GM21423 (cell line): ENCODE results near the gene AGBL4.
"Not testable (repeated sequence)": the region's sequence is repeated elsewhere in the genome, so short reads cannot be mapped to it uniquely, and the experiment has no call there.

Source experiments
- ATAC-seq: cut with Tn5 transposase; IDR thresholded peaks from one replicate; pipeline ENCODE4 v1.9.1; 2021; ENCODE audit warnings: mild to moderate bottlenecking, moderate library complexity; ENCODE audit not compliant: unreplicated experiment

AGBL4 gene

DNA sequence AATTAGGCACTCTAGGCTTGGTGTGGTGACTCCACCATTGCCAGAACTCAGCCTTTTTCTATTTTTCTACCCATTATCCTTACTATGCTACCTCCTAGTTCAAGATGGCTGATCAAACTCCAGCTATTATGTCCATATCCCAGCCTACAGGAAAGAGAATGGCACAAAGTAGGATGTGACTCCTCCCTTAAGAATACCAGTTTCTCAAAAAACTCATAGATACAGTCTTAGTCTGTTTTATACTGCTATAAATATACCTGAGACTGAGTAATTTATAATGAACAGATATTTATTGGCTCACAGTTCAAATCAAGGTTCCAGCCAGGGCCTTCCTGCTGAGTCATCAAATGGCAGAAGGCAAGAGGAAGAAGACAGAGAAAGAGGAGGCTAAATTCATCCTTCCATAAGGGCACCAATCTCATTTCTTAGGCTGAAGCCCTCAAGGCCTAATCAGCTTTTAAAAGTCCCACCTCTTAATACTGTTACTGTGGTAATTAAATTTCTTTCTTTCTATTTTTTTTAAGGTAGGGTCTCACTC is 704.3 kb downstream of the AGBL4 start:
- no peak for ATAC-seq

DNA sequence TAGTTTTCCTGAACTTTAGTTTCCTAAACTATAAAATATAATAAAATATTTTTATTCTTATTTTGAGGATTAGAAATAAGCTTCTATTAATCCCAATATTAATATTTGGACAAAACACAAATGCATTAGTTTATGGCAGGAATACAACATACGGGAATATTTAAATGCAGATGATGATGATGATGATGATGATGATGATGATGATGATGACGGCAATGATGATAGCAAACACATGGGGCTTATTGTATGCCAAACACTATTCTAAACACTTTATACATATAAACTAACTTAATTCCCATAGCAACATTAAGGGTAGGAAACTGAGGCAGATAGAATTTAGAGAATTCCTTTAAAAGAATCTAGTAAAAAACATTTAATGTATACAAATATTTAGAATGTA is 705.5 kb downstream of the AGBL4 start:
- ATAC-seq = no peak

DNA sequence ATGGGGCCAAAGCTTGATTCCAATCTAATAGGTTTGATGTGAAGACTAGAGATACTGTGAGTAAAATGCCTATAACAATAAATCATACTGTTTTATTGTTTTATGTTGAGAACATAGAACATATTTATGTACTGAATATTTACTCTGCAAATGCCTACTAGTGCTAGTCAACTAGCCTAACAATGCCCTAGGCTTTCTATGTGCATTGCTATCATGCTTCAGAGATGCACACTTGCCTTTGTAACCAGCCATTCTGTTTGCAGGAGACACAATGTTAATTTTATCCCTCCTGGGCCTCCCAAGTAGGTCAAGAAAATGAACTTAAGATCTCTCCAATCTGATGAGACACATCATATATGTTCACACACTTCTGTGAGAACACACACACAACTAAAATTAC is 716.3 kb downstream of the AGBL4 start:
- no peak for ATAC-seq

DNA sequence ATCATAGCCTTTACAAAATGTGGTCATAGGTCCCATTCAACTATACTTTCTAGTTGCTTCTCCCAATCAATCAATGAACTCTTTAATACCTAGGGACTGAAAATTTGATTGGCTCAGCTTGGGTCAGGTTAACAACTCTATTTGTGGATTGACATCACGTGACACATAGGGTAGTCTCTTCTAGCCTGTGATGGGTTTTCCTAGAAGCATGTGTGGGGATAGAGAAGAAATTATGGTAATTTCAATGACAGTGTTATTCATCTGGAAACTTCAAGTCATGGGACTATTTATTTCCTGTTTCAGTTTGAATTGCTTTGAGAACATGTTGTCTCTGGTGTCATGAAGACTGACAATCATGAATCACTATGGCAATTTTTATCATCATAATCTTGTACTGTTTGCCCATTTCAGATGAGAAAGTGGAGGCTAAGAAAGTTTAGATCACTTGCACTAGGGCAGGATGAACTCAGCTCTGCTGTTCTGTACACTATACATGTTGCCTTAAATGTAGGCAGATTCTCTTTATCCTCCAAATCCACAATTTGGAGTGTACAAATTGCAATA is 717.2 kb downstream of the AGBL4 start:
- no peak for ATAC-seq

DNA sequence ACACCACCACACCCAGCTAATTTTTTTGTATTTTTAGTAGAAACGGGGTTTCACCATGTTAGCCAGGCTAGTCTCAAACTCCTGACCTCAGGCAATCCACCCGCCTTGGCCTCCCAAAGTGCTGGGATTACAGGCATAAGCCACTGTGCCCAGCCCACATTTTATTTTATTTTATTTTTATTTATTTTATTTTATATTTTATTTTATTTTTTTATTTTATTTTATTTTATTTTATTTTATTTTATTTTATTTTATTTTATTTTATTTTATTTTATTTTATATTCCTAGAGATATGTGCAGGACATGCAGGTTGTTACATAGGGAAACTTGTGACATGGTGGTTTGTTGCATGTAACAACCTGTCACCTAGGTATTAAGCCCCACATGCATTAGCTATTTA is 721.4 kb downstream of the AGBL4 start:
- not testable (repeated sequence) for ATAC-seq

DNA sequence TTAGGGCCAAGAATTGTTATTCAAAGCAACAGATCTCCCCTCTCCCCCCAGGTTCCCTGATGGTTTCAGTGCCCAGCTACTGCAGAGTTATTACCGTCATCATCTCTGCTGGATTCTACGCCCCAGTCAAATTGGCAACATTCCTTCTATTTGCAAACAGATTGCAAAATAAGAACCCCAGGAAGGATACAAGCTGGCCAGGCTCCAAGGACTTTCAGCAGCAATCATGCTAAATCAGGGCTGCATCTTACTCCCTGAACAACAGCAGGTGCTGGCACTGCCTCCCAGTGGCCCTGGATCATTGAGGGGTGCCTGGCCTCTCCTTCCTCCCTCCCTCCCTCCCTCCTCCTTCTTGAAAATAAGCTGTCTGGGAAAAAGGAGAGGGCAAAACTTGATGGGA is 725.5 kb downstream of the AGBL4 start:
- ATAC-seq = no peak

DNA sequence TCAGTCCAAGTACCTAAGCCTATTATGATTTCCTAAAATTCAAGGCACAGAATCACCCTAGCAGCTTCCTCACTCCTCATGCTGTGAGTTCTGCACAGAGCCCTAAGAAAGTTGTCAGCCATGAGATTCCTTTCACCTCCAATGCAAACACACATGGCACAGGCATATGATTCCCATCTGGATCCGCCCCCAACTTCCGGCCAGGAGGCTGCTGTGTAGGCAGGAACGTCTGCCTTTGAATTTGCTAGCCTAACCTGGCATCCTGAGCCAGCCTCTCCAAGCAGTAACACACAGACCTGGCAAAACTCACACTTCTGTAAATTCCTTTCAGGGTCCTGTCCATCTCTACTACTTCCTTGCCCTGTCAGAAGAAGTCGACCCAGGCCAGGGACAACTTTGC is 726.0 kb downstream of the AGBL4 start:
- no peak for ATAC-seq

DNA sequence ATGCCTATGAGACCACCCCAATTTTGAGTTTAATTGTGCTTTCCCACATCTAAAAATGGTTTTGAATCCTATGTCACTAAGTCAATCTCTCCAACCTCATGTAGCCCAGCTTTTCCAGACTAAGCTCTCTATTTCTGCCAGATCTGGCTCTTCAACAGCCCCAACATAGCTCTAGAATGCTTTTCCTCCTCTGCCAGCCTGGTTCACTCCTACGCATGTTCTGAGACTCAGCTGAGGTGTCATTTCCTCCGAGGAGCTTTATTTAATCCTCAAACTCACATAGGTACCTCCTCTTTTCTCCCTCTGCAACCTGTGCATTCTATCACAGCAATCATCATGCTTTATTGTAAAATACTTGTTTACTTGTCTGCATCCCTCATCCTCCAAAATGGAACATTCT is 729.2 kb downstream of the AGBL4 start:
- no peak for ATAC-seq

DNA sequence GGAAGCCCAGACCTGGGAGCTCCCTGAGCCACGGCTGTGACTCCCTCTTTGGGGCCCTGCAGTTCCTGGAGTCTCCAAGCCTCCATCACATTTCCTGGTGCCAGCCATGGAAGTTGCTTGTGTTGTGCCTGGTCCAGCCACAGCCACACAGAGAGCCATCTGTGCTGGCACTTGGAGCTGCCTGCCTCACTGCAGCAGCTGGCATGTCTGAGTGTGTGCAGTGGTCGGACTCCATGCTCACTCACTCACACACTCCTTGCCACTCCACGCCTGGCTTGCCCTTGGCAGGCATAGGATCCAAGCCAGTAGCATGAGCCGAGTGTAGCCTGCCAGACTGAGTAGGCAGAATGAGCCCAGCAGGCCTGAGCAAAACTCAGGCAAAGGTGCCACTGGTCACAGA is 730.7 kb downstream of the AGBL4 start:
- ATAC-seq = no peak

DNA sequence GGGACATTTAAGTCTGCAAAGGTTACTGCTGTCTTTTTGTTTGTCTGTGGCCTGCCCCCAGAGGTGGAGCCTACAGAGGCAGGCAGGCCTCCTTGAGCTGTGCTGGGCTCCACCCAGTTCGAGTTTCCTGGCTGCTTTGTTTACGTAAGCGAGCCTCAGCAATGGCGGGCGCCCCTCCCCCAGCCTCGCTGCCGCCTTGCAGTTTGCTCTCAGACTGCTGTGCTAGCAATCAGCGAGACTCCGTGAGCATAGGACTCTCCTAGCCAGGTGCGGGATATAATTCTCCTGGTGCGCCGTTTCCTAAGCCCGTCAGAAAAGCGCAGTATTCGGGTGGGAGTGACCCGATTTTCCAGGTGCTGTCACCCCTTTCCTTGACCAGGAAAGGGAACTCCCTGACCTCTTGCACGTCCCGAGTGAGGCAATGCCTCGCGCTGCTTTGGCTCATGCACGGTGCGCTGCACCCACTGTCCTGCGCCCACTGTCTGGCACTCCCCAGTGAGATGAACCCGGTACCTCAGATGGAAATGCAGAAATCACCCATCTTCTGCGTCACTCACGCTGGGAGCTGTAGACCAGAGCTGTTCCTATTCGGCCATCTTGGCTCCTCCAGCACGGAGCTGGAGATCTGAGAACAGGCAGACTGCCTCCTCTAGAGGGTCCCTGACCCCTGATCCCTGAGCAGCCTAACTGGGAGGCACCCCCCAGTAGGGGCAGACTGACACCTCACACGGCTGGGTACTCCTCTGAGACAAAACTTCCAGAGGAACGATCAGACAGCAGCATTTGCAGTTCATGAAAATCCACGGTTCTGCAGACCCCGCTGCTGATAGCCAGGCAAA is 766.3 kb downstream of the AGBL4 start:
- ATAC-seq = not testable (repeated sequence)

DNA sequence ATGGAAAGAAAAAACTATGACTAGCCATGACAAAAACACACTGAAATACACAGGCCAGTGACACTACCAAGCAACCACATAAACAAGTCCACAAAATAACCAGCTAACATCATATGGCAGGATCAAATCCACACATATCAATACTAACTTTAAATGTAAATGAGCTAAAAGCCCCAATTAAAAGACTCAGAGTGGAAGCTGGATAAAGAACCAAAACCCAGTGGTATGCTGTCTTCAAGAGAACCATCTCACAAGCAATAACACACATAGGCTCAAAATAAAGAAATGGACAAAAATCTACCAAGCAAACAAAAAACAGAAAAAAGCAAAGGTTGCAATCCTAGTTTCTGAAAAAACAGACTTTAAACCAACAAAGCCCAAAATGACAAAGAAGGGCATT is 770.8 kb downstream of the AGBL4 start:
- ATAC-seq = no peak

DNA sequence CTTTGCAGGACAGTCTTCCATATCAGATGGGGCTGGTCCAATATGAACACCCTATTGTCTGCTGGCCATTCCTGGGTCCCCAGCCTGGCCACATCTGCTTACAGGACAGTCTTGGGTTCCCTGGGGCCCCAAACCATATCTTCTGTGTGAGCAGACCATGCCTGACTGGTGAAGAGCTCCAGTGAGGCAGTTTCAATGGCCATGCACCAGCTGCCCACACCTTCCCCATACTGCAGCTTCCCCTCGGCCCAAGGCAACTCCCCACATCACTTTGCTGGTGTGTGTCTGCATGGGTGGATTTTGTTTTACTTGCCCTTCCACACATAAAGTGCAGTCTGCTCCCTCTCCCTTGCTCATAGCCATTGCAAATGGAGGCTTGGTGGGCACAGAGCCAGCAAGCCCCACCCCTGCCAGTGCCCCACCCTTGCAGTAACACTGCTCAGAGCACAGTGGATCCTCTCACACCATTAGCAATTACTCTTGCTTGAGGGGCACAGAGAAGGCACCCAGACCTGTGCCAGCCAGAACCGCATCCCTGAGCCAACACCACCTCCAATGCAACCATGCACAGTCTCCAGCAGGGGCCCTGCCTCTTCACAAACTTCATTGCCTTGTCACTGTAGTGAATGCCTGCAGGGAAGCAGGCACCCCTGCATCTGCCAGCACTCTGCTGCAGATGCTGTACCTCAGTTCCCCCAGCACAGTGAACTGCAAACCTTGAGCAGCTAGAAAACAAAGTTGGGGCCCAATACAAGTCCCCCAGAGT is 772.6 kb downstream of the AGBL4 start:
- no peak for ATAC-seq

DNA sequence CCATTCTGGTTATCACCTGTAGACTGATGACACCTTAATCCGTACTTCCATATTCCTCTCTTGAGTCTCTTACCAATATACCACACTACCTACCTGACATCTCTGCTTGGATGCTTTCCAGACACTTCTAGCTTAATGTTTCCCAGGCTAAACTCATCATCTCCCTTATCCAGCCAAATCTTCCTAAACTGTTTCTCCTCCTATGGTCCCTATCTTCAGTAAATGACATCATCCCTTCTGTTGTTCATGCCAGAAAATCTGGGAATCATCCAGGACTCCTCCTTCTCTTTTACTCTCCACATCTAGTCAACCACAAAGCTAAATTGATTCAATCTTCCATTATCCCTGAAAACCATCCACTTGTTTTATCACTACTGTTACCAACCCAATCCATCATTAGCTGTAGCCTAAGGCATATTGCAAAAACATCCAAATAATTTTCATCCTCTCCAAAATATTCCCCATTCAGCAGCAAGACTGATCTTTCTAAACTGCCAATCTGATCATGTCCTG is 783.0 kb downstream of the AGBL4 start:
- no peak for ATAC-seq

DNA sequence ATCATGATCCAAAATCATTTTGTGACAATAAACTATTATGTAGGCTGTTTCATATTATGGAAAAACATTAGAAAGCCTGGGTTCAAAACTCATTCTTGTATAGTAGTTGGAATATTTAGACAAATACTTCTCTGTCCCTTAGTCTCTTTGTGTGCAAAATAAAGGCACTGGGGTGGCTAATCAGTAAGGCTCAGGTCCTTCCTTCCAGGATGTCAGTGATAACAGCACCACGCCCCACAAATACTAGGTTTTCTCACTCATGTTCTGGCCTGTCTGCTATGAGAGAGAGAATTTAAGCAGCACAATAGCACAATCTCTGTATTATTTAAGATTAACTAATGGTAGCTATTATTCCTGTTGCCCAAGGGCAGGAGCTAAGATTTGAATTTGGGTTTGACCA is 788.8 kb downstream of the AGBL4 start:
- no peak for ATAC-seq

DNA sequence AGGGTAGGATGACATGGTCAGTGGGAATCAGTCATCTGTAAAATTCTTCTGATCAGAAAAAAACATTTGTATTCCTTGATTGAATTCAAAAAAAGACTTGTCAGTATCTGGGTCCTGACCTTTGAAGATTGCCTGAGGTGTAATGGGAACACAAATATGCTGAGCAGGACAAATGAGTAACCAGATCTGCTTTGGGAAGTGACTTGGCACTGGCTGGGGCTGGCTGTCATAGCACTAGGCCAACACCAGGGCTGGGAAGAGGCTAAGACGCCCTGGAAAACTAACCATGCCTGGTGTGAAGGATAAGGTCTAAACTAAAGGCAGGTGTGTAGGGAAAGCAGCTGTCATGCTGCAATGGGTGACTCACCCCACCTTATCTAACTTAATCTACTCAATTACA is 794.2 kb downstream of the AGBL4 start:
- ATAC-seq = no peak

DNA sequence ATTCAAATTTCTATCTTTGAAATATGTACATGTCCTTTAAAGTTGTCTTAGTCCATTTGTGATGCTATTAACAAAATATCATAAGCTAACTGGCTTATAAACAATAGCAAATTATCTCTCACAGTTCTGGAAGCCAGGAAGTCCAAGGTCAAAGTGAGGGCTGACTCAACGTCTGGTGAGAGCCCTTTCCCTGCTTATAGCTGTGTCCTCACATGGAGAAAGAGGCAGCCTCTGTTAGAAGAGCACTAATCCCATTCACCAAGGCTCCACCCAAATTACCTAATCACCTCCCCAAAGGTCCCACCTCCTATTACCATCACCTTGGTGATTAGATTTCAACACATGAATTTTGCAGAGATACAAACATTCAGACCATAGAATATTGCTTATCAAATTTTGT is 797.0 kb downstream of the AGBL4 start:
- ATAC-seq = no peak

DNA sequence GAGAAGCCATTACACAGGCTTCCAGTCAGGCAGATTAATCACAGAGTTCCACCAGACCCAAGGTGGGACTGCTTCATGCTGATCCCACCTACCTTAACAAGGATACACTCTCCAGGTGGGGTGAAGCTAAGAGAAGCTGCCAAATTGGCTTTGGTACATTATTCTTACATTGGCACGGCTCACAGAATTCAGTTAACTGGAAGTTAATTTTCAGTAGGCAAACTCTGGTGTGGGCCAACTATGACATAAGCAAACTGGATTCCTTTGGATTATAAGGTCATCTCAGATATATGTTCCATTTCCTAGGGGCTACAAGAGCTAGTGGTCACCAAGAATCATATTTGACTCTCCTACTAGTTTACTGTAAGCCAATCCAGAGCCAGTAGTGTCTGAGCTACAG is 798.3 kb downstream of the AGBL4 start:
- no peak for ATAC-seq

DNA sequence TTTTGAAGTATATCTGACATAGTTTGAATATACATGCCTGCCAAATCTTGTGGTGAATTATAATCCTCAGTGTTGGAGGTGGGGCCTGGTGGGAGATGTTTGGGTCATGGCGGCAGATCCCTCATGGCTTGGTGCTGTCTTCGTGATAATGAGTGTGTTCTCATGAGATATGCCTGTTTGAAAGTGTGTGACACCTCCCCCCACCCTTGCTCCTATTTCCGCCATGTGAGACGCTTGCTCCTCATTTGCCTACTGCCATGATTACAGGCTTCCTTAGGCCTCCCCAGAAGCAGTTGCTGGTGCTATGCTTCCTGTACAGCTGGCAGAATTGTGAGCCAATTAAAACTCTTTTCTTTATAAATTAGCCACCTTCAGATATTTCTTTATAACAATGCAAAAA is 810.5 kb downstream of the AGBL4 start:
- no peak for ATAC-seq

DNA sequence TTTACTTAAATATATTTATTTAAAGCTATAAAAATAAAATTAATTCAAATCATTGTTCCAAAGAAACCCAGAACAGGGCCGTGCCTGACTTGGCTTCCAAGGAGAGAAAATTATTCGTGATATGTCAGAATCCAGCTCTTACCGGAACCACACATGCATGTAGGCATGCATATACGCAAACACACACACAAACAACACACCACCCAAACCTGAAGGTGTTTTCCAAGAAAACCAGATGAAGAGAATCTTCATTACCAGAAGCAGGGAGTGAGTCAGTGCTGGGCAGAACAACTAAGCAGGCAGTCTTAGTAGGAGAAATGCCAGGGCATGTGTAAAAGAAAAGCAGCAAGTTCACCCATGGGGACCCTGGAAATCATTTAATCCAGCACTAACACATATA is 815.0 kb downstream of the AGBL4 start:
- no peak for ATAC-seq

DNA sequence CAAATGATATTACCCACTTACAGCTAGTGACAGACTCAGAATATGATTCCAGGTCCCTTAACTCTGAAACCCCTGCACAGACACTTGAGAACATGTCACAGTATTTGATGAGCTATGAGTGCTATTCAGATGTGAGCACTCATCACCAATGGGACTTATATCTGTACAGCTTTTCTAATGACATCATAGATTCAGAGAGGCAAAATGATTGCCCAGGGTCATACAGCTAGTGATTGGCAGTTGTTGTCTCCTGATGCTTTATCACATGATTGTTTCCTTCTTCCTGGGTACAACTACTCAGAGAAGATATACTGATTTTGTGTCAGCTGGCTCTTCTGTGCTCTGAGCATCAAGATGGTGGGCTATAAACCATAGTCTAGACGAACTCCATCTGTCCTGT is 819.0 kb downstream of the AGBL4 start:
- ATAC-seq = no peak

DNA sequence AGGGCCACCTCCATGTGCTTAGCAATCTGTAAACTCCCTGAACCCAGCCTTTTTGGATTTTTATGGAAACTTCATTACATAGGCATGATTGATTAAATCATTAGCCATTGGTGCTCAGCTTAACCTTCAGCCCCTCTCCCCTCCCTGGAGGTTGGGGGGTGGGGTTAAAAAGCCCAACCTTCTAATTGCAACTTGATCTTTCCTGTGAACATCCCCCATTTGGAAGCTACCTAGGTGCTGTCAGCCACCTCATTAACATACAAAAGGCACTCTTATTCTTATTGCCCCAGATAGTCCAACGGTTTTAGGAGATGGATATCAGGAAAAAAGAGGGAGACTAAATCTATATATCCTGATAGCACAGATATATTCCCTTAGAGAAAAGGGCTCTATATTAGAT is 823.0 kb downstream of the AGBL4 start:
- ATAC-seq = no peak

DNA sequence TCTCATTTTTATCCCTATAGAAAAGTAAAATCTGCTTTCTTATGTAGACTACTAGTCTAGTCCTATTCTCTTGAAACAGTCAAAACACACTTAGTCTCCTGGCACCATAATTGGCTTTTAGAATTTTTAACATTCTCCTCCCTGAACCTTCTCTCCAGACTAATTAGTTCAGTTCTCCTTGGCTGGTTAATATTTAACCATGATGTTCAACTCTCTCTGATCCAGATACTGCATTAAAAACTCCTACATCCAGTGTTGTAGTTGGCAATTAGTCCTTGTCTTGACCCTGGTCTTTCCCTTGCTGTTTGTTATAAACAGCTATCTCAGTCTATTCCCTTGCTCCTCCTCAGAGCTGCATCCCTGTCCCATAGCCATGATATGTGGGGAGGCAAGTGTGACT is 824.2 kb downstream of the AGBL4 start:
- ATAC-seq = no peak
